BLaER1 (cell line): ENCODE measurements around the gene EIF4EBP2.

ENCODE experiments used
- H3K27ac ChIP-seq: shearing (Covaris generic); formaldehyde crosslinking; 2 replicates; pipeline ENCODE4 v1.8.1; 2022
- H3K27me3 ChIP-seq: shearing (Covaris generic); formaldehyde crosslinking; 2 replicates; pipeline ENCODE4 v1.8.1; 2022
- H3K36me3 ChIP-seq: shearing (Covaris generic); formaldehyde crosslinking; 2 replicates; pipeline ENCODE4 v1.8.1; 2022
- H3K4me1 ChIP-seq: shearing (Covaris generic); formaldehyde crosslinking; 2 replicates; pipeline ENCODE4 v1.8.1; 2022
- H3K4me2 ChIP-seq: shearing (Covaris generic); formaldehyde crosslinking; 2 replicates; pipeline ENCODE4 v1.8.1; 2022
- H3K4me3 ChIP-seq: shearing (Covaris generic); formaldehyde crosslinking; 2 replicates; pipeline ENCODE4 v1.8.1; 2022
- H3K9ac ChIP-seq: shearing (Covaris generic); formaldehyde crosslinking; 2 replicates; pipeline ENCODE4 v1.8.1; 2022
- H3K9me3 ChIP-seq: shearing (Covaris generic); formaldehyde crosslinking; 2 replicates; pipeline ENCODE4 v1.8.1; 2022
- H4K20me1 ChIP-seq: shearing (Covaris generic); formaldehyde crosslinking; 2 replicates; pipeline ENCODE4 v1.8.1; 2022
- Cebpa-rat ChIP-seq: shearing (Covaris generic); IDR thresholded peaks from 2 replicates; pipeline ENCODE4 v1.8.1; 2022

Gene EIF4EBP2, protein sequence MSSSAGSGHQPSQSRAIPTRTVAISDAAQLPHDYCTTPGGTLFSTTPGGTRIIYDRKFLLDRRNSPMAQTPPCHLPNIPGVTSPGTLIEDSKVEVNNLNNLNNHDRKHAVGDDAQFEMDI

GRCh38 chr10:70404036-70404786 is at the start of gene EIF4EBP2:
Gene EIF4EBP2 (plus strand): TSS chr10:70404145. CDS start chr10:70404402, 257 bp downstream.
- Histone ChIP-seq H3K4me3 (peak within 1 kb of the TSS; percentile 99), H3K9me3 (no peaks in the 10 kb centered on the region), H3K27me3 (no peaks in the 10 kb centered on the region), H4K20me1 (peaks cover 42% of the 10 kb centered on the region), H3K36me3 (peaks cover 12% of the 10 kb centered on the region; the same call in 1 of the 2 replicates), H3K4me2 (peak within 1 kb of the TSS; percentile 94), H3K4me1 (peaks cover 36% of the 10 kb centered on the region), H3K27ac (peak within 1 kb of the TSS; percentile 95), H3K9ac (peak within 1 kb of the TSS; percentile 97)
- TF ChIP-seq Cebpa-rat = no peak

- no peak for TF ChIP-seq Cebpa-rat
- Histone ChIP-seq H3K9me3 (no peaks in the 10 kb centered on the region), H3K4me1 (peaks cover 42% of the 10 kb centered on the region), H3K4me2 (peak overlapping the region; percentile 86), H4K20me1 (peaks cover 16% of the 10 kb centered on the region; the same call in 1 of the 2 replicates), H3K9ac (peak overlapping the region; percentile 45; the same call in 1 of the 2 replicates), H3K36me3 (no peaks in the 10 kb centered on the region), H3K4me3 (no peak overlapping the region), H3K27ac (peak overlapping the region; percentile 59; the same call in 1 of the 2 replicates), H3K27me3 (no peaks in the 10 kb centered on the region)
Measured at GRCh38 chr10:70354556-70354955, 49.4 kb upstream of the EIF4EBP2 start.

GRCh38 chr10:70355051-70356021 is 48.6 kb upstream of the EIF4EBP2 start:
- Histone ChIP-seq H3K9ac (peak overlapping the region; percentile 45; the same call in 1 of the 2 replicates), H4K20me1 (peaks cover 9% of the 10 kb centered on the region; the same call in 1 of the 2 replicates), H3K9me3 (no peaks in the 10 kb centered on the region), H3K27me3 (no peaks in the 10 kb centered on the region), H3K4me3 (peak overlapping the region; percentile 20; the same call in 1 of the 2 replicates), H3K4me1 (peaks cover 42% of the 10 kb centered on the region), H3K27ac (peak overlapping the region; percentile 59), H3K4me2 (peak overlapping the region; percentile 86), H3K36me3 (no peaks in the 10 kb centered on the region)
- TF ChIP-seq Cebpa-rat = peak; percentile 81

DNA sequence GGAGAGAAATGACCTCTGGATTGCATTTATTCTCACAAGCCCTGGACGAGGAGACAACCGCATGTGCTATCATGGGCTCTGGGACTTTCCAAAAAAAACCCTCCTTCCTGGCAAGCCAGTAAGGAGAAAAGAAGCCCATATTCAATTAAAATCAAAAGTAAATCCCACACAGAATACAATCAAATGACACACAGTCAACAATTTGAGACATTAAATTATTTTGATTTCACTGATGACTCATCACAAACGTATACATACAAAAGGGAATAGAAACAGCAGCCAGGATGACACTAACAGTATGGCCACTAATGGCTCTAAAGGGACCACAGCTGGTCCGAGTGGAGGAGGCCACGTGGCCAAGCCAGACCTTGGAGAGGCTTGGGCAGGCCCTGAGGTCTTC is 46.4 kb upstream of the EIF4EBP2 start:
- no peak overlapping the region for H3K9ac ChIP-seq
- no peak overlapping the region for H3K4me3 ChIP-seq
- no peak overlapping the region for H3K27ac ChIP-seq
- H3K36me3 ChIP-seq = no peaks in the 10 kb centered on the region
- H3K9me3 ChIP-seq = no peaks in the 10 kb centered on the region
- H4K20me1 ChIP-seq = 0 out of 2 replicates have a peak, but pooled peaks cover 9% of the 10 kb centered on the region
- H3K27me3 ChIP-seq = no peaks in the 10 kb centered on the region
- H3K4me2 ChIP-seq = peak overlapping the region; percentile 22; the same call in 1 of the 2 replicates
- TF ChIP-seq Cebpa-rat = no peak
- peaks cover 47% of the 10 kb centered on the region for H3K4me1 ChIP-seq

DNA sequence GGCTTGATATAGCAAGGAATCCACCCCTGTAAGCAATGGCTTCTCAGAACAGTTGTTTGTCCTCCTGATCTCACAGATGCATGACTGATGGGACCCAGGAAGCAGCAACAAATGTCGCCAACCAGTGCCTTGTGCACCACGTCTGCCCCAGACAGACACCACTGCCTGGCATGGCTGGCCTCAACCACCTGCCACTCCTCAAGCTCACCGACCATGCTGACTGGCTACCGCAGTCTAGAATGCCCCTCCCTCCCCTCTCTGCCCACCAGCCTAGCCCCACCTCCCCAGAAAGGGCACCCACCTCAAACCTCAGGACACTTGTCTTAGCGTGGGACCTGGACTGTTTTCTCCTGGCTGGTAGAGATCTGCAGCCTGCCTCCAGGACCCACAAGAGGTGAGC is 45.5 kb upstream of the EIF4EBP2 start:
- Histone ChIP-seq H3K4me2 (peak overlapping the region; percentile 22), H3K9ac (no peak overlapping the region), H3K27ac (no peak overlapping the region), H4K20me1 (peaks cover 13% of the 10 kb centered on the region; the same call in 1 of the 2 replicates), H3K4me1 (peaks cover 55% of the 10 kb centered on the region), H3K36me3 (no peaks in the 10 kb centered on the region), H3K4me3 (no peak overlapping the region), H3K9me3 (no peaks in the 10 kb centered on the region), H3K27me3 (no peaks in the 10 kb centered on the region)
- TF ChIP-seq Cebpa-rat = no peak

DNA sequence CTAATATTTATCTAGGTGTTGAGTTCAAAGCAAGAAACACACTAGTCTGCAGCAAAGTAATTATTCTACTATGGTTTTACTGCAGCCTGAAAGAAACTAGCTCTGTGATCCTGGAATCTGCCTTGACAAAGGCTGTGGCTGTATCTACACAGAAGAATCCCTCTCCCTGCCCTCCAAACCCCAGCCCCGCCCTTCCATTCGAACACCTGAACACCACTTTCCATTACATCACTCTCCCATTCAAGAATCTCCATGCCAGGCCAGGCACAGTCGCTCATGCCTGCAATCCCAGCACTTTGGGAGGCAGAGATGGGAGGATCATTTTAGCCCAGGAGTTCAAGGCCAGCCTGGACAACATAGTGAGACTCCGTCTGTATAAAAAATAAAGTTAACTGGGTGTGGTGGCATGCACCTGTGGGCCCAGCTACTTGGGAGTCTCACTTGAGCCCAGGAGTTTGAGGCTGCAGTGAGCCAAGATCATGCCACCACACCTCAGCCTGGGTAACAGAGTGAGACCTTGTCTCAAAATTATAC is 44.9 kb upstream of the EIF4EBP2 start:
- no peak for TF ChIP-seq Cebpa-rat
- H3K36me3 ChIP-seq = no peaks in the 10 kb centered on the region
- H4K20me1 ChIP-seq = peaks cover 19% of the 10 kb centered on the region; the same call in 1 of the 2 replicates
- H3K4me2 ChIP-seq = peak overlapping the region; percentile 22; the same call in 1 of the 2 replicates
- no peaks in the 10 kb centered on the region for H3K27me3 ChIP-seq
- H3K9me3 ChIP-seq = no peaks in the 10 kb centered on the region
- H3K4me3 ChIP-seq = no peak overlapping the region
- peaks cover 56% of the 10 kb centered on the region for H3K4me1 ChIP-seq
- no peak overlapping the region for H3K27ac ChIP-seq
- H3K9ac ChIP-seq = no peak overlapping the region

DNA sequence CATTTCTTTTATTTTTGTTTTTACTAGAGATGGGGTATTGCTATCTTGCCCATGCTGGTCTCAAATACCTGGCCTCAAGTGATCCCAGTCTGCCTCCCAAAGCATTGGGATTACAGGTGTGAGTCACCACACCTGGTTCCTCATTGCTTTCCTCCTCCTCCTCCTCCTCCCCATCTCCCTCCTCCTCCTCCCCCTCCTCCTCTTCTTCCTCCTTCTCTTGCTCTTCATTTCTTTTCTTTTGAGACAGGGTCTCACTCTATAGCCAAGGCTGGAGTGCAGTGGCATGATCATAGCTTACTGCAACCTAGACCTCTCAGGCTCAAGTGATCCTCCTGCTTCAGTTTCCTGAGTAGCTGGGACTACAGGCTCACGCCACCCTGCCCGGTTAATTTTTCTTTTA is 43.7 kb upstream of the EIF4EBP2 start:
- H3K4me3 ChIP-seq = no peak overlapping the region
- no peak overlapping the region for H3K9ac ChIP-seq
- H3K27me3 ChIP-seq = no peaks in the 10 kb centered on the region
- no peak overlapping the region for H3K4me2 ChIP-seq
- peaks cover 53% of the 10 kb centered on the region for H3K4me1 ChIP-seq
- no peak overlapping the region for H3K27ac ChIP-seq
- TF ChIP-seq Cebpa-rat = no peak
- H3K36me3 ChIP-seq = no peaks in the 10 kb centered on the region
- no peaks in the 10 kb centered on the region for H3K9me3 ChIP-seq
- H4K20me1 ChIP-seq = peaks cover 27% of the 10 kb centered on the region; the same call in 1 of the 2 replicates

DNA sequence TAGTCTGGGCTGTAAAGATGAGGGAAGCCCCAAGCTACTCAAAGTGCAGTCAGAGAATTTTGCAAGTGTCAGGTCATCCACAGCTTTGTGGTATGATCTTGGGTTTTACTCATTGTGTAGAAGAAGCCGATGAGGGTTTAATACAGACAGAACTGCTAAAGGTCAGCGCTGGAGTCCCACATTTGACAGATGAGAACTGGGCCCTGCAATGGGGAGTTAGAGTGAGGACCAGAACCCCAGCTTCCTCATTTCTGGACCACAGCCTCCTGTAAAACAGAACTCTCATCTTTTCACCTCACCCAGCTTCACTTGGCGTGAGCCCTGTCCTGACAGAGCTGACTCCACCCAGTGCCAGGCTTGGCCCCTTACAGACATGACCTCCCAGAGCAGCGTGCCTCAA is 41.6 kb upstream of the EIF4EBP2 start:
- peak overlapping the region; percentile 25; the same call in 1 of the 2 replicates for H3K4me2 ChIP-seq
- H4K20me1 ChIP-seq = peaks cover 30% of the 10 kb centered on the region; the same call in 1 of the 2 replicates
- H3K27ac ChIP-seq = no peak overlapping the region

GRCh38 chr10:70363292-70363691 is 40.7 kb upstream of the EIF4EBP2 start:
- Histone ChIP-seq H3K4me2 (peak overlapping the region; percentile 86), H3K9ac (peak overlapping the region; percentile 69; the same call in 1 of the 2 replicates), H3K27ac (peak overlapping the region; percentile 87; the same call in 1 of the 2 replicates), H3K4me1 (peaks cover 37% of the 10 kb centered on the region), H3K27me3 (no peaks in the 10 kb centered on the region), H3K4me3 (no peak overlapping the region), H3K9me3 (no peaks in the 10 kb centered on the region), H3K36me3 (no peaks in the 10 kb centered on the region), H4K20me1 (peaks cover 26% of the 10 kb centered on the region; the same call in 1 of the 2 replicates)
- TF ChIP-seq Cebpa-rat = no peak

More for the DNA sequence above, 41.6 kb upstream of the EIF4EBP2 start:
- Histone ChIP-seq H3K4me3 (no peak overlapping the region), H3K27me3 (no peaks in the 10 kb centered on the region), H3K9ac (no peak overlapping the region), H3K9me3 (no peaks in the 10 kb centered on the region), H3K36me3 (no peaks in the 10 kb centered on the region), H3K4me1 (peaks cover 41% of the 10 kb centered on the region)
- no peak for TF ChIP-seq Cebpa-rat
